Measurements from ENCODE around the gene ZNF426.
A peak's percentile ranks its signal among the peaks of the same experiment; 100 is the strongest.
"Not testable (repeated sequence)": the region's sequence is repeated elsewhere in the genome, so short reads cannot be mapped to it uniquely, and the experiment has no call there.

The ZNF426 gene

GRCh38 chr19:9538183-9539058 lies at the start of gene ZNF426:
Gene ZNF426 (minus strand): TSS chr19:9538645. CDS start chr19:9536232, 2,413 bp downstream.
- DNase-seq: peak; percentile 65

GRCh38 chr19:9586764-9587163 lies 48.3 kb upstream of the ZNF426 start:
- peak; percentile 66 for DNase-seq

- DNase-seq: peak; percentile 63
Measured at GRCh38 chr19:9584073-9584833, 45.8 kb upstream of the ZNF426 start, which contains the start of gene ZNF121. Gene ZNF121 (minus strand): TSS chr19:9584504. CDS start chr19:9568097, 16,407 bp downstream.

- not testable (repeated sequence) for DNase-seq
Measured at GRCh38 chr19:9582081-9582725, 43.8 kb upstream of the ZNF426 start.

- no peak for DNase-seq
Measured at GRCh38 chr19:9580728-9581127, 42.3 kb upstream of the ZNF426 start.

GRCh38 chr19:9570255-9570654 lies 31.8 kb upstream of the ZNF426 start:
- DNase-seq: no peak

GRCh38 chr19:9566729-9567128 lies 28.3 kb upstream of the ZNF426 start:
- DNase-seq: no peak

- no peak for DNase-seq
Measured at GRCh38 chr19:9565900-9566705, 27.7 kb upstream of the ZNF426 start.

GRCh38 chr19:9552536-9553274 lies 14.3 kb upstream of the ZNF426 start:
- no peak for DNase-seq

GRCh38 chr19:9547870-9548269 lies 9.4 kb upstream of the ZNF426 start:
- no peak for DNase-seq

- DNase-seq: not testable (repeated sequence)
Measured at GRCh38 chr19:9541281-9541680, 2.8 kb upstream of the ZNF426 start.

GRCh38 chr19:9539921-9540320 lies 1.5 kb upstream of the ZNF426 start:
- not testable (repeated sequence) for DNase-seq

- DNase-seq: not testable (repeated sequence)
Measured at GRCh38 chr19:9539201-9539600, 756 bp upstream of the ZNF426 start.

- no peak for DNase-seq
Measured at GRCh38 chr19:9535934-9536333, 2.5 kb downstream of the ZNF426 start.

GRCh38 chr19:9531933-9532332 lies 6.5 kb downstream of the ZNF426 start:
- no peak for DNase-seq

- no peak for DNase-seq
Measured at GRCh38 chr19:9528757-9529336, 9.6 kb downstream of the ZNF426 start.

GRCh38 chr19:9523885-9524474 lies 14.5 kb downstream of the ZNF426 start:
- no peak for DNase-seq

GRCh38 chr19:9507285-9507684 lies 31.2 kb downstream of the ZNF426 start:
- DNase-seq: no peak

GRCh38 chr19:9500796-9501195 lies 37.6 kb downstream of the ZNF426 start:
- DNase-seq: no peak

GRCh38 chr19:9498183-9498902 lies 40.1 kb downstream of the ZNF426 start, which contains the start of gene ZNF560:
Gene ZNF560 (minus strand): TSS chr19:9498616. CDS start chr19:9475313, 23,303 bp downstream.
- no peak for DNase-seq

All from GDM1 (cell line).